Progenitor cell of endocrine pancreas (in vitro differentiated cells): ENCODE results near the gene GPR152. TPM values are rescaled to one million over a fixed set of nuclear protein-coding genes. Genes with fewer than 3 reads are reported as not detected.

Experiments
- DNase-seq: peaks from one replicate; pipeline ENCODE4 v3.0.0; 2021; ENCODE audit warnings: low spot score; ENCODE audit not compliant: unreplicated experiment
- H3K27ac Mint-ChIP-seq: 2 replicates; pipeline ENCODE4 v1.8.0; 2021; ENCODE audit warnings: mild to moderate bottlenecking, moderate library complexity, mixed read lengths
- H3K27me3 Mint-ChIP-seq: 2 replicates; pipeline ENCODE4 v1.8.0; 2021; ENCODE audit warnings: mixed read lengths
- H3K36me3 Mint-ChIP-seq: 2 replicates; pipeline ENCODE4 v1.8.0; 2022; ENCODE audit warnings: mixed read lengths; ENCODE audit not compliant: insufficient read depth
- H3K4me1 Mint-ChIP-seq: 2 replicates; pipeline ENCODE4 v1.8.0; 2021; ENCODE audit warnings: low read depth, mixed read lengths
- H3K4me3 Mint-ChIP-seq: 2 replicates; pipeline ENCODE4 v1.8.0; 2021; ENCODE audit warnings: low read depth, mild to moderate bottlenecking, moderate library complexity, mixed read lengths
- H3K9me3 Mint-ChIP-seq: 2 replicates; pipeline ENCODE4 v1.8.0; 2021; ENCODE audit warnings: low read depth, mixed read lengths
- CTCF ChIP-seq: fragments of 200-600 bp; sonication (generic); IDR thresholded peaks from one replicate; pipeline ENCODE4 v1.5.0; 2021; ENCODE audit warnings: antibody characterized with exemption, mild to moderate bottlenecking; ENCODE audit not compliant: unreplicated experiment
- total RNA-seq: library from RNA; stranded (reverse); gene quantifications from 2 replicates; pipeline ENCODE4 v1.2.1, GENCODE V29; 2021

The GPR152 gene
- total RNA-seq, 1 donor from 2014 or later = not detected

- Mint-ChIP-seq H3K4me3 (no peak overlapping the region), H3K27me3 (peaks cover 5% of the 10 kb centered on the region)
These were observed 46.0 kb upstream of the GPR152 start for GRCh38 chr11:67498544-67498972.

GRCh38 chr11:67497656-67498291 is 45.2 kb upstream of the GPR152 start:
- Mint-ChIP-seq H3K36me3 (peaks cover 7% of the 10 kb centered on the region), H3K9me3 (no peaks in the 10 kb centered on the region)

More at GRCh38 chr11:67498544-67498972, 46.0 kb upstream of the GPR152 start:
- Mint-ChIP-seq H3K9me3 (no peaks in the 10 kb centered on the region), H3K27ac (no peak overlapping the region), H3K4me1 (peaks cover 5% of the 10 kb centered on the region), H3K36me3 (peaks cover 9% of the 10 kb centered on the region)
- no peak for TF ChIP-seq CTCF
- DNase-seq = no peak

DNA sequence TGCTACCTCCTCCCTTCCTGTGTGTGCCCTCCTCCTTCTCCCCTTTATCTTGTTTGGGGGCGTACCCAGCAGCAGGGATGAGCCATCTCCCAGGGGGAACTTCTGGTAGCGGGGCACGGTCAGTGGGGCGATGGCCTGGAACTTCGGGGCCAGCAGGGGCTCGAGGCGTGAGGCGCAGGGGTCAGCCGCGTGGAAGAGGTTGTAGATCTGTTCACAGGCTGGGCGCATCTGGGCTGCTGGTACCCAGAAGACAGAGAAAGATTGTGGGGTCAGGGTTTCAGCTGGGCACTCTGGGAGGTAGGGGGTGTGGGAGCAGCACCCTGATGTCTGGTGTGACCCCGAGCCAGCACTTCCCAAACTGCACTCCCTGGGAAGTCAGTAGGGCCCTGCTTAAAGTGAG is 43.6 kb upstream of the GPR152 start:
- Mint-ChIP-seq H3K27ac (no peak overlapping the region), H3K4me3 (no peak overlapping the region), H3K4me1 (no peaks in the 10 kb centered on the region), H3K27me3 (no peaks in the 10 kb centered on the region), H3K9me3 (no peaks in the 10 kb centered on the region), H3K36me3 (peaks cover 7% of the 10 kb centered on the region)
- no peak for TF ChIP-seq CTCF
- no peak for DNase-seq

More at GRCh38 chr11:67497656-67498291, 45.2 kb upstream of the GPR152 start:
- no peak for TF ChIP-seq CTCF
- no peak overlapping the region for H3K4me3 Mint-ChIP-seq
- H3K4me1 Mint-ChIP-seq = no peaks in the 10 kb centered on the region
- H3K27ac Mint-ChIP-seq = no peak overlapping the region
- no peak for DNase-seq
- peaks cover 1% of the 10 kb centered on the region for H3K27me3 Mint-ChIP-seq

GRCh38 chr11:67495234-67496005 is 42.9 kb upstream of the GPR152 start:
- Mint-ChIP-seq H3K36me3 (peaks cover 2% of the 10 kb centered on the region), H3K4me3 (no peak overlapping the region), H3K4me1 (no peaks in the 10 kb centered on the region), H3K27me3 (no peaks in the 10 kb centered on the region), H3K27ac (no peak overlapping the region), H3K9me3 (no peaks in the 10 kb centered on the region)
- no peak for DNase-seq
- no peak for TF ChIP-seq CTCF

DNA sequence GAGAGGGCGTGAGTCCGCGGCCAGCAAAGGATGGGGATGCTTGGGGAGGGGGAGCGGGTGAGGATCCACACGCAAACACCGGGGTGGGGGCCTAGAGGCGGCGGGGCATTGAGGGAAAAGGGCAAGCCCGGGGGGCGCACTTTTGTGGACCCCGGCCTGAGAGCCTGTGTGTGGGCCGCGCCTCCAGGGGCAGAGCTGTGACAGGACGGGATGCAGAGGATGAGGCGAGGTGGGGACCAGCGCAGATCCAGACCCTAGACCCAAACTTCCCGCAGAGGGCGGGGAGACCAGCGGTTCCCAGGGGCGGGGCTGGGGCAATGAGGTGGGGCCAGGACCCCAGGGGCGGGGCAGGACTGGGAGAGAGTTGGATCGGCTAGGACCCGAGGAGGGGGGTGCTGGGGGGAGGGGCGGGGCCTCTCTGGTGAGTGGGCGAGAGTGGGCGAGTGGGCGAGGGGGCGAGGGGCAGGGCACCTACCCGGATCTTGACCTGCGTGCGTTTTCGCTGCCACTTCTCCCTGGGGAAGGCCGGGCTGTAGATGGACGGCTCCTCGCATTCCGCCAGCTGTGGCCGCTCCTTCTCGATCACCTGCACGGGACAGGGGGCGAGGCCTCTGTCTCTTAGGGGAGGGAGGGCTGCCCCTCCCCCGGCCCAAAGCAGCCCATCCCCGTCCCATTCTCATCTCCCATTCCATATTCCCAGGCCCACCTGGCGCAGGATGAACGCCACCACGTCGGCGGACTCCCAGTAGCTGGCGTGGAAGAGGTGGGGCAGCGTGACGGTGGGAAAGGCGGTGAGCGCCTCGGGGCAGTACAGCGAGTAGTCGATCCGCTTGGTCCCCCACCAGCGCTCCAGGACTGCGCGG is 42.1 kb upstream of the GPR152 start:
- Mint-ChIP-seq H3K27me3 (no peaks in the 10 kb centered on the region), H3K27ac (no peak overlapping the region), H3K4me3 (no peak overlapping the region), H3K4me1 (no peaks in the 10 kb centered on the region), H3K36me3 (peaks cover 4% of the 10 kb centered on the region), H3K9me3 (no peaks in the 10 kb centered on the region)
- no peak for TF ChIP-seq CTCF
- no peak for DNase-seq
